NCI-H128 (cell line): Measurements from ENCODE around the gene CARMIL3.

Experiments
- DNase-seq: peaks from one replicate; lab custom pipeline; 2025; ENCODE audit not compliant: unreplicated experiment; lab: John Stamatoyannopoulos, UW

Gene CARMIL3

DNA sequence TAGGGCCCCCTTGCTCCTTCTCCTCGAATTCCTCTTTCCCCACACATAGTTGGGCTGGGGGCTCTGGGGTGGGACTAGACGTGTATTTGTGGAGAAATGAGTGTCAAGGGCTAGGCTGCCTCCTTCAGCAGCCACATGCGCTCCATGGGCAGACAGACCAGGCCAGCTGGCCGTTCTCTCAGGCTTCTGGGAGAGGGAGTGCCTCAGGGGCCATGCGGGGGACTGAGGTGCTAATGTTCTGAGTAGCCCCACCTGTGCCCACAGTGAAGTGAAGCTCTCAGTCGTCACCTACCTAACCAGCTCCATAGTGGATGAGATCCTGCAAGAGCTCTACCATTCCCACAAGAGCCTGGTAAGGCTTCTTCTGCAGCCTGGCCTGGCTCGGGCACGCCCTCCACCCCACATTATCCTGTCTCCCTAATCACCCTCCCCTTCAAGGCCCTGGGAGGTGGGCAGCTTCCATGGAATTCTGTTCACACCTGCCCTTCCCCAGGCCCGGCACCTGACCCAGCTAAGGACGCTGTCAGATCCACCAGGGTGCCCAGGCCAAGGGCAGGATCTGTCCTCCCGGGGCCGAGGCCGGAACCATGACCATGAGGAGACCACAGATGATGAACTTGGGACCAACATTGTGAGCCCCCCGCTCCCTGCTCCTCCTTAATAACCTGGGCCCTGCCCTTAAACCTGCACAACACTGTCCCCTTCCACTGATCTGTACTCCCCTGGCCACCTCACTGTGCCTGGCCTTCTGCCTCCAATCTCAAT lies 10.6 kb downstream of the CARMIL3 start:
- DNase-seq, result no peak

DNA sequence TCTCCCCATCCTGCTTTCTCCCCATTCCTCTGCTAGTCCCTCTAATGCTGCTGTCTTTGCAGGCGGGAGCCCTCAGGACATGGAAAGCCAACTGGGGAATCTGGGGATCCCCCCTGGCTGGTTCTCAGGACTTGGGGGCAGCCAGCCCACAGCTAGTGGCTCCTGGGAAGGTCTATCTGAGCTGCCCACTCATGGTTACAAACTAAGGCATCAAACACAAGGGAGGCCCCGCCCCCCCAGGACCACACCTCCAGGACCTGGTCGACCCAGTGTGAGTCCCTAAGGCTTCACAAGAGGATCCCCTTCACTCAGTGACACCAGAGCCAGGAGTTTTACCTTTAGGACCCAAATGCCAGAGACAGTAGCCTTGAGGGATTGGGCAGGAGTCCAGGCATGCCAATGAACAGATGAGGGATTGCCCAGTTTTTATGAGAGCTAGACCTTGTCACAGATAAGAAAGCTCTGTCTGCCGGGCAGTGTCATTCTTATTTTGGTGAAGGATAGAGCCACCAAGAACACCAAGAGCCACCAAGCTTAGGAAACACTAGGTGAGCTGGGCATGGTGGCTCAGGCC lies 11.5 kb downstream of the CARMIL3 start:
- no peak for DNase-seq

DNA sequence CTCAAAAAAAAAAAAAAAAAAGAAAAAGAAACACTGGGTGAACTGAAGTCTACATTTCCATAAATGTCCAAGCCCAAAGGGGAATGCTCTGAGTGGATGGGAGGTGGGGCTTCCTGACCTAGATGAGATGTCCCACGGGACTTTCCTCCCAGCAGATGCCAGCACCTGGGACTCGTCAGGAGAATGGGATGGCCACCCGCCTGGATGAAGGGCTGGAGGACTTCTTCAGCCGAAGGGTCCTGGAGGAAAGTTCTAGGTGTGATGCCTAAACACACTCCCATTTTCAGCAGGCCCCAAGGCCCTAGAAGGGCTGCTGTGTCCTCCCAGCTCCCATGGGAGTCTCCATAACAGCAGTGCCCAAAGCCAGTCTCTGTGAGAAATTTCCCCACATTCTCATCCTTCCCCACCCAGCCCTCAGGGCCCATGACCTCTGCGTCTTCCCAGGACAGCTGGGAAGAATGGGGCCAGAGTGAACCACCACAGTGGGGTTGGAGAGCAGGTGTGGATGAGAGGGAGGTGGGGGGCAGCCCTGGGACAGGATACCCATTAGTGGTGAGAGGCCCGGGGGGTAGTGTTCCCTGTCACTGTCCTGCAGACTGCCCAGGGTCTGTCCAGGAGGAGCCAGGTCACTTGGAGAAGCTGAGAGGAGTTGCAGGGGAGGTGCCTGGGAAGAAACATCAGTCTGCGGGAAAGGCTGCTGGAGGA lies 12.4 kb downstream of the CARMIL3 start:
- DNase-seq, result no peak

- no peak for DNase-seq
Measured at GRCh38 chr14:24064856-24065255, 13.0 kb downstream of the CARMIL3 start.

GRCh38 chr14:24065408-24065807 lies 13.6 kb downstream of the CARMIL3 start:
- no peak for DNase-seq

DNA sequence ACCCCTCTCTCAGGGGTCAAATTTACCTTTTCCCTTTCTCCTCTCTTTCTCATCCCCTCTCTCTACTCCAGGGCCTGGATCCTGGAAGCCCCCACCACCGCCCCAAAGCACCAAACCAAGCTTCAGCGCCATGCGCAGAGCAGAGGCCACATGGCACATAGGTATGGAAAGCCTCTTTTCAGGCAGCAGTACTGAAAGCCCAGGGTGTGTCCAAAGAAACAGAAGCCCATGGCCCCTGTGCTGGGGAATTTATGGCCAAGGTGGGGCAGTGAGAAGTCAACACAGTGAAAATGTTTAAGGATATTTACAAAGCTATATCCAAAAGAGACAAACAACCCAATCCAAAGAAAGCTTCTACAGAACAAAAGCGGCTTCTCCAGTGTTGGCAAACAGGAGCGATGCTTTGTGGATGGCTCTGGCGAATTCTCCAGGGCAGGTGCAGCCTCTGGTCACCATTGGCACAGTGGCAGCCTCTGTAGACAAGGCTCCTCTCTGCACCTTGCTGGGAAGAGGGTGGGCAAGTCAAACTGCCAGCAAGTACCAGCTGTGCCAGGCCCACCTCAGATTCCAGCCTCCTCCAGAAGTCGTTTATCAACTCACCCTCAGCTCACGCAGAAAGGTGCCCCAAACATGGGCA lies 14.8 kb downstream of the CARMIL3 start:
- no peak for DNase-seq

- DNase-seq, result no peak
Measured at GRCh38 chr14:24067133-24068082, 15.6 kb downstream of the CARMIL3 start.

GRCh38 chr14:24068711-24069410 lies 17.1 kb downstream of the CARMIL3 start:
- no peak for DNase-seq

DNA sequence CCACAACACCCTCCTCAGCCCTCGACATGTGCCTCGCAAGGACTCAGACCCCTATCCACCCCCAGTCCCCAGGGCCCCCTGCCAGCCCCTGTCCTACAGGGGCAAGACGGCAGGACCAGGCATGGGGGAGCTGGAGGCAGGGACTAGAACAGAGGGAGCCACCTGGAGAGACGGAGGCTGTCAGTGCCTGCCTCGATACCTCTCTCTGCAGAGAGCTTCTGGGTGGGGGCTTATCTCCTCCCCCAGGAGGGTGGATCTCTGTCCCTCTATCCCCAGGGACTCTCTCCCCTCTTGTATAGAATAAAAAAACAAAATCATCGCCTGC lies 17.6 kb downstream of the CARMIL3 start:
- no peak for DNase-seq

DNA sequence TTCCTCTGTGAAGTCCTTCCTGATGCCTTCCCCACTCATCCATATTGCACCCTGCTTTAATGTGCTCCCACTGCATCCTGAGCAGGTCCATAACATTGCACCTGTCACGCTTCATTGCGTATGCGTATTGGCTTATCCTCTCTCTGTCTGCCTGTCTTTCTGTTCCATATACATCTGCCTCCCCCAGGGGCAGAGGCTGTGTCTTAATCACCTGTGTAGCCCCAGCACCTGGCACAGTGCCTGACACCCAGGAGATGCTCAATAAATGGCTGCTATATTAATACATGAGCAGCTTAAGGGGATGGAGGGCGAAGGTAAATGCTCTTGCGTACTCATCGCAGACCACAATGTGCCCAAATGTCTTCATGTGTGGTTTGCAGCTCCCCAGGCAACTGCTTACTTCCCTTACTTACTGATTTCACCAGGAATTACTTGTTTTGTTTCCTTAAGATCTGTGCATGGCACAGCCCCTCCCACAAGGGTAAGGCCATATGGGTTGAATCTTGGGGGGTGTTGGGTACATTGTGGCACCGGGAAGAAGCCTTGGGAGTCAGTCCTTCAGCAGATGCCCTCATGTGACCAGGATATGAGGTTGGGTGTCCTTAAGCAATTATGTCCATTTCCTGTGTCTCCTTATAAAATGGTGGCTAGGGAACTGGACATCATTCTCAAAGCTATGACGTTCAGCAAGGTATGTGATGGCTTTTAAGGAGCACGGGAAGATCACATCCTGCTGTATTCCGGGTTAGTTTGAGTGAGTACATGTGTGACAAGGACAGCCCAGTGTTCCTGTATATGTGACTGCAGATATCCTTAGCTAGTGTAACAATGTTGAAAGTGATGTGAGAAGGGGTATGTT lies 18.7 kb downstream of the CARMIL3 start:
- DNase-seq, result no peak

- no peak for DNase-seq
Measured at GRCh38 chr14:24071144-24071697, 19.4 kb downstream of the CARMIL3 start, which contains the start of gene CPNE6. TSS of gene CPNE6 (plus strand) at chr14:24071562. CDS start at chr14:24072937, 1,375 bp downstream.

DNA sequence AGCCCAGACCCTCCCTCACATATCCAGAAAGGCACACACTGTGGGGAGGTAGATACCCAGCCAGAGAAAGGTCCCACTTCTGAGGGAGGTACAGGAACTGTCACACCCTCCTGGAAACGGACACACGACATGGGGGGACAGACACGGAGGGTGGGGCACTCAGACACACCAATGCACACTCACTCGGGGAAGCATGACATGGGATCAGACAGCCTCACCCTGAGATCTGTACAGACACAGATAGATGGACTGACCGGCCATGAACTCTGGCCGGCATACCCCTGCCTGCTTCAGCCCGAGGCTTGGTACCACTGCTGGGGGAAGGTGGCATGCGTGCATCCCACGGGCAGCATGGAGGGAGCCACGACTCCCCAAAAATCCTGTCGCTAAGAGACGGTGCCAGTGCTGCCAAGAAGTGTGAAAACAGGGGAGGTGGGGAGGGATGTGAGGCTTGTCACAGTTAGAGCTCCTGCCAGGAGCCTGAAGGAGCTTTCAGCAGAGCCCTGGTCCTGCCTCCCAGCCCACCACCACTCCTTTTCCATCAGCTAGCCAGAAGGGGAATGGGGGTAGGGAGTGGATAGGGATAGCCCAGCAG lies 20.1 kb downstream of the CARMIL3 start:
- no peak for DNase-seq

DNA sequence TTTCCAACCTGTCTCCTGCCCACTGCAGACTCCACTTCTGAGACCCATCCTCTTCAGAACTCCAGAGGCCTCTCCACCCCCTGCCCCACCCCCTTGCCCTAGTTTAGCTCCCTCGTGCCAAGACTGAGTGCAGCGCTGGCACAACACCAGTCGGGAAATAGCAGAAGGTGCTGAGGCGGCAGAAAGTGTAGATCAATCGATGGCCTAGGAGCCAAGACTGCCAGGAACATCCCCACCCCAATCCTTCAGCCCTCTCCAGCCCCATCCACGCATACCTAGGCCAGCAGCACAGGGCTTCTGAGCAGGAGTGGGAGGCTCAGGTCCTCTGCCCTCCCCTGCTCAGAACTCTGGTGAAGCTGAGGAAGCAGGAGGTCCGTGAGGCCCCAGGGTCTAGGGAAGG lies 20.6 kb downstream of the CARMIL3 start:
- DNase-seq, result no peak

GRCh38 chr14:24072881-24073877 lies 21.4 kb downstream of the CARMIL3 start:
- no peak for DNase-seq

- DNase-seq, result no peak
Measured at GRCh38 chr14:24074625-24075484, 23.0 kb downstream of the CARMIL3 start.
